Sigmoid colon (tissue), 4 donors: ENCODE results near the gene QSOX1.

Experiments used
- EP300 ChIP-seq, 4 donors: sonication (generic); formaldehyde crosslinking; IDR thresholded peaks; one replicate each; pipeline ENCODE4 v1.6.1; 2017; ENCODE audit warnings: antibody characterized with exemption in 4 of 4
- POLR2A ChIP-seq, 2 donors: fragments of 450-650 bp; IDR thresholded peaks; one replicate each; pipeline ENCODE4 v1.6.1; 2016; ENCODE audit warnings: antibody characterized with exemption in 2 of 2, mild to moderate bottlenecking in 2 of 2, moderate library complexity in 2 of 2
- POLR2AphosphoS5 ChIP-seq, 4 donors: sonication (generic); formaldehyde crosslinking; IDR thresholded peaks; one replicate each; pipeline ENCODE4 v1.6.1; 2017; ENCODE audit warnings: antibody characterized with exemption in 4 of 4

DNA sequence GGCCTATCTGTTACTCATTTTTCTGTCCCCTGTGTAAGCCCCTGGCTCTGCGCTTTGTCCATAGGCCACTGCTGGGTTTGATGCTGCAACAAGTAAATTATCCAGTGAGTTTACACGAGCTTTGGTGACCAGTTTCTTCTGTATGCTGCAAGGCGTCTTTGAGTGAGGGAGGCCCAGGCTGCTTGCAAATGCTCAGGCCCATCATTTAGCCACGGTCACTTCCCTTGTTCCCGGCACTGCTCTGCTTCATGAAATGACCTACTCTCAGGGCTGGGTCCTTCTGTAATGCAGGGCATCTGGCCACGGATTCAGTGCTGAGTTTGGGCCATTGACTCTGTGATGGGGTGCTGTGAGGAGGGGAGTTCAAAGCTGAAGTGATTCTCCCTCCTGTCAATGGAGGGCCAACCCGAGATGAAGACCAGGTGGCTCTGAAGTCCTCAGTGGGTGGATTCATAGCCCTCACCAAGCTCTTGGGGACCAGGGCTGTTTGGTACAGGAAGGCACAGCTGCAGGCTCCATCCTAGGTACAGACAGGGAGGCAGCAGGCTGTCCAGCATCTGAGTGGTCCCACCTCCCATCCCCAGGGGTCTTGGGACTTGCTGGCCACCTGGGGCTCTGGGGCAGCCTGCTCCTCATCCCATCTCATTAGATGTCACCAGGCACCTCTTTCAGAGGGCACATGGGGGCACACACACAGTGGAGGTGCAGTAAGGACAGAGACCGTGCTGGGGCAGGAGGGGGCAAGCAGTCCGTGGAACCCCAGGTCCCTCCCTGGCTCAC, 97.0 kb downstream of the QSOX1 start:
- TF ChIP-seq POLR2A (IDR thresholded peaks at IDR 0.05), result no peak
- no peak for TF ChIP-seq EP300 (IDR thresholded peaks at IDR 0.05)
- no peak for TF ChIP-seq POLR2AphosphoS5 (IDR thresholded peaks at IDR 0.05)
